HepG2 (cell line): ENCODE data around the gene STIP1. TPM values are rescaled to one million over a fixed set of nuclear protein-coding genes. Genes with fewer than 3 reads are reported as not detected.

Experiments used
- ATAC-seq: fragments of 200-7000 bp; cut with Tn5 transposase; 3 replicates; pipeline ENCODE4 v1.9.1; 2020; ENCODE audit warnings: mild to moderate bottlenecking, moderate library complexity
- BruUV-seq: library from RNA; stranded (reverse); fragments of 400-500 nt; replicated peaks from 2 replicates; lab custom pipeline; 2021; lab: Mats Ljungman, UMichigan
- CTCF ChIA-PET: fragments of 300-600 bp; formaldehyde crosslinking; extraction: SDS; loops from one replicate; lab custom pipeline; 2021; ENCODE audit warnings: low total read pairs, inconsistent platforms, low intra/inter-chr PET ratio; lab: Yijun Ruan, JAX
- POLR2A ChIA-PET: fragments of 350-600 bp; sonication (Branson Sonifier 250); formaldehyde crosslinking; loops from one replicate; lab custom pipeline; 2020; ENCODE audit warnings: antibody characterized with exemption, inconsistent platforms; lab: Yijun Ruan, JAX
- DNase-seq: peaks from one replicate; pipeline ENCODE4 v3.0.0-alpha.2; 2015; ENCODE audit warnings: low spot score
- FAIRE-seq: peaks from 3 replicates; lab custom pipeline; 2011; peaks lifted over from hg19 to GRCh38; lab: Jason Lieb, UNC
- H2AFZ ChIP-seq: one replicate; pipeline ENCODE4 v1.6.1; 2011; ENCODE audit warnings: low read length, inconsistent platforms
- H3K27ac ChIP-seq: fragments of 300-600 bp; 3 replicates; pipeline ENCODE4 v1.8.0; 2011; ENCODE audit warnings: mixed run types, mild to moderate bottlenecking, mixed read lengths, low read length, inconsistent platforms; ENCODE audit not compliant: insufficient read depth; ENCODE audit errors: extremely low read length
- H3K27me3 ChIP-seq, 2 experiments: fragments of 200-600 bp in 1 of 2; 2 replicates in 1 of 2; 3 replicates in 1 of 2; pipeline versions ENCODE4 v1.6.0 to v1.8.0; 2011; ENCODE audit warnings: low read length in 2 of 2, mild to moderate bottlenecking in 2 of 2, moderate library complexity in 2 of 2, inconsistent platforms in 1 of 2; ENCODE audit not compliant: insufficient read depth in 2 of 2, control insufficient read depth in 1 of 2
- H3K36me3 ChIP-seq, 2 experiments: fragments of 200-600 bp in 1 of 2; replicated peaks in 1 of 2; 2 replicates in 1 of 2; 3 replicates in 1 of 2; pipeline versions ENCODE4 v1.5.1 to v1.8.0; 2011; ENCODE audit warnings: low read length in 2 of 2, inconsistent platforms in 1 of 2; ENCODE audit not compliant: insufficient read depth in 2 of 2, control insufficient read depth in 1 of 2
- H3K4me1 ChIP-seq: 2 replicates; pipeline ENCODE4 v1.5.1; 2012; ENCODE audit warnings: low read length, inconsistent platforms; ENCODE audit not compliant: insufficient read depth
- H3K4me2 ChIP-seq: 2 replicates; pipeline ENCODE4 v1.6.0; 2011; ENCODE audit warnings: low read depth, low read length, inconsistent platforms
- H3K4me3 ChIP-seq, 3 experiments: fragments of 200-600 bp in 1 of 3; sonication (generic), shearing (Covaris generic) in 1 of 3; replicated peaks in 1 of 3; 2 replicates each; pipeline ENCODE4 v1.5.1; 2011 to 2016; ENCODE audit warnings: low read length in 3 of 3, inconsistent platforms in 2 of 3, low read depth in 2 of 3, mild to moderate bottlenecking in 2 of 3, control low read depth in 1 of 3, mixed read lengths in 1 of 3; ENCODE audit not compliant: insufficient read depth in 1 of 3
- H3K79me2 ChIP-seq: one replicate; pipeline ENCODE4 v1.6.1; 2011; ENCODE audit warnings: low read length, inconsistent platforms; ENCODE audit not compliant: insufficient read depth
- H3K9ac ChIP-seq: 2 replicates; pipeline ENCODE4 v1.6.0; 2011; ENCODE audit warnings: mild to moderate bottlenecking, low read depth, low read length, inconsistent platforms; ENCODE audit not compliant: insufficient read depth
- H3K9me3 ChIP-seq: 2 replicates; pipeline ENCODE4 v1.5.1; 2012; ENCODE audit warnings: mild to moderate bottlenecking, low read length
- H4K20me1 ChIP-seq: 2 replicates; pipeline ENCODE4 v1.6.0; 2011; ENCODE audit warnings: inconsistent platforms, mild to moderate bottlenecking, low read length, moderate library complexity; ENCODE audit not compliant: insufficient read depth
- AGO2 ChIP-seq: fragments of 200-400 bp; formaldehyde crosslinking; optimal IDR thresholded peaks from 2 replicates; pipeline ENCODE3; 2017; ENCODE audit warnings: mild to moderate bottlenecking, low read depth, low read length, moderate library complexity
- NCOA2 ChIP-seq: sonication (generic); formaldehyde crosslinking; IDR thresholded peaks from 2 replicates; pipeline ENCODE4 v1.8.0; 2022; ENCODE audit warnings: inconsistent platforms
- SUZ12 ChIP-seq: fragments of 150-350 bp; IDR thresholded peaks from 2 replicates; pipeline ENCODE4 v1.6.1; 2014; ENCODE audit warnings: low read depth, low read length
- ZFP90 ChIP-seq: sonication (generic); formaldehyde crosslinking; IDR thresholded peaks from 2 replicates; pipeline ENCODE4 v1.8.0; 2022; ENCODE audit warnings: missing genetic modification reagents, mild to moderate bottlenecking, inconsistent platforms, borderline replicate concordance
- WGBS: methylation state at CpG from one replicate; pipeline ENCODE4 v1.1.6; 2017; ENCODE audit warnings: low lambda C conversion rate; 5-methylcytosine and 5-hydroxymethylcytosine counted together
- in situ Hi-C: cut with HindIII; loops from 2 replicates; pipeline ENCODE4 v1.10.0; 2017; ENCODE audit warnings: low pct_unique_long_range_greater_than_20kb; ENCODE audit not compliant: extremely low pct_ligation_motif_present
- intact Hi-C: fragments of 100-400 bp; cut with micrococcal nuclease; formaldehyde crosslinking; loops from one replicate; pipeline ENCODE4 v1.10.0; 2022; ENCODE audit not compliant: unreplicated experiment
- polyA plus RNA-seq, 8 experiments: library from polyadenylated mRNA; depleted of rRNA in 3 of 8; stranded (reverse) in 7 of 8; unstranded in 1 of 8; fragments of >200 nt; fragmentation: Illumina TruSeq in 4 of 8; extraction: Trizol in 4 of 8; gene quantifications; 2 replicates each; pipeline versions ENCODE4 v1.2.1 to v1.2.3, GENCODE V29; 2011 to 2016; ENCODE audit warnings: low read depth in 4 of 8, missing spikeins in 1 of 8, mixed read lengths in 1 of 8; ENCODE audit not compliant: insufficient read depth in 1 of 8
- total RNA-seq, 5 experiments: library from RNA; depleted of rRNA; stranded (reverse); fragments of >200 nt; fragmentation: Illumina TruSeq; extraction: Trizol; gene quantifications; 2 replicates each; pipeline ENCODE4 v1.2.3, GENCODE V29; 2016; ENCODE audit warnings: low read depth in 1 of 5
- TF ChIP-seq, protein P1 (sequence below): sonication (generic); formaldehyde crosslinking; conservative IDR thresholded peaks from 2 replicates; pipeline ENCODE4 v1.4.0; 2020; ENCODE audit warnings: mild to moderate bottlenecking, missing genetic modification reagents, moderate library complexity
- TF ChIP-seq, protein P2 (sequence below): IDR thresholded peaks from 2 replicates; pipeline ENCODE4 v1.6.1; 2016; ENCODE audit warnings: missing compliant biosample characterization, missing genetic modification reagents, borderline replicate concordance

Gene STIP1
- total and polyA plus RNA-seq, 2 of the 13 experiments (the other 11 are each of a cell fraction or from before 2014, with no cell fraction given): 81.1 to 217 TPM

GRCh38 chr11:64218628-64219353 is 32.8 kb downstream of the STIP1 start (continued):
- TF ChIP-seq, protein P1, sequence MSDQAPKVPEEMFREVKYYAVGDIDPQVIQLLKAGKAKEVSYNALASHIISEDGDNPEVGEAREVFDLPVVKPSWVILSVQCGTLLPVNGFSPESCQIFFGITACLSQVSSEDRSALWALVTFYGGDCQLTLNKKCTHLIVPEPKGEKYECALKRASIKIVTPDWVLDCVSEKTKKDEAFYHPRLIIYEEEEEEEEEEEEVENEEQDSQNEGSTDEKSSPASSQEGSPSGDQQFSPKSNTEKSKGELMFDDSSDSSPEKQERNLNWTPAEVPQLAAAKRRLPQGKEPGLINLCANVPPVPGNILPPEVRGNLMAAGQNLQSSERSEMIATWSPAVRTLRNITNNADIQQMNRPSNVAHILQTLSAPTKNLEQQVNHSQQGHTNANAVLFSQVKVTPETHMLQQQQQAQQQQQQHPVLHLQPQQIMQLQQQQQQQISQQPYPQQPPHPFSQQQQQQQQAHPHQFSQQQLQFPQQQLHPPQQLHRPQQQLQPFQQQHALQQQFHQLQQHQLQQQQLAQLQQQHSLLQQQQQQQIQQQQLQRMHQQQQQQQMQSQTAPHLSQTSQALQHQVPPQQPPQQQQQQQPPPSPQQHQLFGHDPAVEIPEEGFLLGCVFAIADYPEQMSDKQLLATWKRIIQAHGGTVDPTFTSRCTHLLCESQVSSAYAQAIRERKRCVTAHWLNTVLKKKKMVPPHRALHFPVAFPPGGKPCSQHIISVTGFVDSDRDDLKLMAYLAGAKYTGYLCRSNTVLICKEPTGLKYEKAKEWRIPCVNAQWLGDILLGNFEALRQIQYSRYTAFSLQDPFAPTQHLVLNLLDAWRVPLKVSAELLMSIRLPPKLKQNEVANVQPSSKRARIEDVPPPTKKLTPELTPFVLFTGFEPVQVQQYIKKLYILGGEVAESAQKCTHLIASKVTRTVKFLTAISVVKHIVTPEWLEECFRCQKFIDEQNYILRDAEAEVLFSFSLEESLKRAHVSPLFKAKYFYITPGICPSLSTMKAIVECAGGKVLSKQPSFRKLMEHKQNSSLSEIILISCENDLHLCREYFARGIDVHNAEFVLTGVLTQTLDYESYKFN (CRISPR knock-in tag): peak; percentile 74
- TF ChIP-seq, protein P2, sequence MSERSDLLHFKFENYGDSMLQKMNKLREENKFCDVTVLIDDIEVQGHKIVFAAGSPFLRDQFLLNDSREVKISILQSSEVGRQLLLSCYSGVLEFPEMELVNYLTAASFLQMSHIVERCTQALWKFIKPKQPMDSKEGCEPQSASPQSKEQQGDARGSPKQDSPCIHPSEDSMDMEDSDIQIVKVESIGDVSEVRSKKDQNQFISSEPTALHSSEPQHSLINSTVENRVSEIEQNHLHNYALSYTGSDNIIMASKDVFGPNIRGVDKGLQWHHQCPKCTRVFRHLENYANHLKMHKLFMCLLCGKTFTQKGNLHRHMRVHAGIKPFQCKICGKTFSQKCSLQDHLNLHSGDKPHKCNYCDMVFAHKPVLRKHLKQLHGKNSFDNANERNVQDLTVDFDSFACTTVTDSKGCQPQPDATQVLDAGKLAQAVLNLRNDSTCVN (CRISPR knock-in tag): no peak

DNA sequence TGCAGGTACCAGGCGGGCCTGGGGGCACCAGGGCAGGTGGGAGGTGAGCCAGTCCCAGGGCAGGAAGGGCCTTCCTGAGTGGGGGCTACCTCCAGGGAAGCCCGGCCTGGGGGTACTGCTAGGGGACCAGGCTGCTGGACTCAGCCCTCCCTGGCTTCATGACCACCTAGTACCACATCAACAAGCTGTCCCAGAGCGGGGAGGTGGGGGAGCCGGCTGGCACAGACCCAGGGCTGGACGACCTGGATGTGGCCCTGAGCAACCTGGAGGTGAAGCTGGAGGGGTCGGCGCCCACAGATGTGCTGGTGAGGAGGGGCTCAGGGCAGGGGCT is 33.3 kb downstream of the STIP1 start:
- TF ChIP-seq ZFP90: no peak
- TF ChIP-seq AGO2: peak; percentile 47
- TF ChIP-seq NCOA2 (CRISPR knock-in tag): no peak
- TF ChIP-seq SUZ12: no peak
- WGBS: 90% methylated on average over 2 of the region's 7 CpGs
- Histone ChIP-seq H3K27ac (no peak overlapping the region), H3K4me1 (peaks cover 33% of the 10 kb centered on the region), H3K79me2 (no peaks in the 10 kb centered on the region), H3K27me3 (no peaks in the 10 kb centered on the region), H3K9me3 (no peaks in the 10 kb centered on the region), H3K36me3 (peaks cover 0 to 3% of the 10 kb centered on the region in 2 experiments; a peak in 2 of 5 replicates), H4K20me1 (no peaks in the 10 kb centered on the region), H2AFZ (no peak overlapping the region), H3K4me3 (no peak overlapping the region), H3K4me2 (no peak overlapping the region), H3K9ac (no peak overlapping the region)
- peak; percentile 26 for ATAC-seq
- POLR2A ChIA-PET: no interaction called here
- in situ Hi-C loops: no loop called here
- no TSS peak for BruUV-seq
- intact Hi-C loops: no loop called here
- no peak for FAIRE-seq
- no peak for DNase-seq
- CTCF ChIA-PET: no interaction called here
